Body of pancreas (tissue), 4 donors: Measurements from ENCODE around the gene HAND1.

Experiments used
- POLR2A ChIP-seq, 3 donors: fragments of 450-650 bp; IDR thresholded peaks; one replicate each; pipeline ENCODE4 v1.6.1; 2016; ENCODE audit warnings: antibody characterized with exemption in 3 of 3, mild to moderate bottlenecking in 2 of 3
- TF ChIP-seq, protein P1 (sequence below), 7 experiments: fragments of 450-650 bp in 4 of 7; fragments of 200-600 bp in 3 of 7; sonication (generic) in 3 of 7; IDR thresholded peaks; one replicate each; pipeline ENCODE4 v1.5.1; 2016 to 2019; ENCODE audit warnings: antibody characterized with exemption in 7 of 7

DNA sequence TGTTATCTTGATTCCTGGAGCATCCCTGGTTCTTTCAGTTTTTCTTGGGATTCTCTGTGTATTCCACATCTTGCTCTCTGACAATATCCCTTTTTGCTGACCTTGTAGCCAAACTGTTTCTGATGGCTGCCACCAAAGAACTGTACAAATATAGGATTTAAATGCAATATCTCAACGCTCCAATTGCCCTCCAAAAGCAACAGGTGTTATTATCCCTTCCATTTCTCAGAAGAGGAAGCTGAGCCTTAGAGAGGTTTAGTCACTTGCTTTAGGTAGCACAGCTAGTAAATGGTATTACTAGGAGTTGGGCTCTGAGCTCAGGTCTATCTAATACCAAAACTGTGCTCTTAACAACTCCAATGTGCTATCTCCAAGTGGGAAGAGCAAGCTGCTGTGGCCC is 24.2 kb upstream of the HAND1 start:
- no peak for TF ChIP-seq POLR2A (IDR thresholded peaks at IDR 0.05)
- TF ChIP-seq, protein P1, sequence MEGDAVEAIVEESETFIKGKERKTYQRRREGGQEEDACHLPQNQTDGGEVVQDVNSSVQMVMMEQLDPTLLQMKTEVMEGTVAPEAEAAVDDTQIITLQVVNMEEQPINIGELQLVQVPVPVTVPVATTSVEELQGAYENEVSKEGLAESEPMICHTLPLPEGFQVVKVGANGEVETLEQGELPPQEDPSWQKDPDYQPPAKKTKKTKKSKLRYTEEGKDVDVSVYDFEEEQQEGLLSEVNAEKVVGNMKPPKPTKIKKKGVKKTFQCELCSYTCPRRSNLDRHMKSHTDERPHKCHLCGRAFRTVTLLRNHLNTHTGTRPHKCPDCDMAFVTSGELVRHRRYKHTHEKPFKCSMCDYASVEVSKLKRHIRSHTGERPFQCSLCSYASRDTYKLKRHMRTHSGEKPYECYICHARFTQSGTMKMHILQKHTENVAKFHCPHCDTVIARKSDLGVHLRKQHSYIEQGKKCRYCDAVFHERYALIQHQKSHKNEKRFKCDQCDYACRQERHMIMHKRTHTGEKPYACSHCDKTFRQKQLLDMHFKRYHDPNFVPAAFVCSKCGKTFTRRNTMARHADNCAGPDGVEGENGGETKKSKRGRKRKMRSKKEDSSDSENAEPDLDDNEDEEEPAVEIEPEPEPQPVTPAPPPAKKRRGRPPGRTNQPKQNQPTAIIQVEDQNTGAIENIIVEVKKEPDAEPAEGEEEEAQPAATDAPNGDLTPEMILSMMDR (IDR thresholded peaks at IDR 0.05) = no peak
